SK-N-SH (cell line): Measurements from ENCODE around the gene LCOR. TPM values are rescaled to one million over a fixed set of nuclear protein-coding genes. Genes with fewer than 3 reads are reported as not detected.
A peak's percentile ranks its signal among the peaks of the same experiment; 100 is the strongest.
"Not testable (repeated sequence)": the region's sequence is repeated elsewhere in the genome, so short reads cannot be mapped to it uniquely, and the experiment has no call there.

Experiments used
- CTCF ChIA-PET: fragments of 300-600, 350-600 bp; formaldehyde crosslinking; extraction: SDS; loops from one replicate; lab custom pipeline; 2021; lab: Yijun Ruan, JAX
- POLR2A ChIA-PET: fragments of 350-600 bp; sonication (Branson Sonifier 250); formaldehyde crosslinking; extraction: SDS; loops from one replicate; lab custom pipeline; 2020; ENCODE audit warnings: antibody characterized with exemption, inconsistent platforms; lab: Yijun Ruan, JAX
- DNase-seq: peaks from one replicate; pipeline ENCODE4 v3.0.0; 2012
- H2AFZ ChIP-seq: fragments of 200-600 bp; sonication (generic); 2 replicates; pipeline ENCODE4 v1.8.1; 2016; ENCODE audit warnings: antibody characterized with exemption, mild to moderate bottlenecking, low read depth
- H3F3A ChIP-seq: fragments of 200-600 bp; sonication (generic); replicated peaks from 2 replicates; pipeline ENCODE3; 2016; ENCODE audit warnings: antibody characterized with exemption, mild to moderate bottlenecking; ENCODE audit not compliant: insufficient read depth
- H3K27ac ChIP-seq, 2 experiments: fragments of 200-500 bp in 1 of 2; fragments of 200-600 bp in 1 of 2; sonication (Bioruptor generic) in 1 of 2; sonication (generic), shearing (Covaris generic) in 1 of 2; 2 replicates each; pipeline versions ENCODE4 v1.5.1 to v1.6.1; 2014 to 2016; ENCODE audit warnings: low read depth in 2 of 2, inconsistent platforms in 1 of 2, low read length in 1 of 2, mild to moderate bottlenecking in 1 of 2, mixed read lengths in 1 of 2
- H3K27me3 ChIP-seq: fragments of 200-600 bp; sonication (generic), shearing (Covaris generic); 2 replicates; pipeline ENCODE4 v1.6.1; 2016; ENCODE audit warnings: mixed run types; ENCODE audit not compliant: insufficient read depth
- H3K36me3 ChIP-seq, 2 experiments: fragments of 200-500 bp in 1 of 2; fragments of 200-600 bp in 1 of 2; sonication (Bioruptor generic) in 1 of 2; sonication (generic) in 1 of 2; replicated peaks in 1 of 2; 2 replicates each; pipeline versions ENCODE3 to v1.5.1; 2014 to 2016; ENCODE audit warnings: low read length in 1 of 2, mild to moderate bottlenecking in 1 of 2; ENCODE audit not compliant: insufficient read depth in 2 of 2, control insufficient read depth in 1 of 2
- H3K4me1 ChIP-seq, 2 experiments: fragments of 200-500 bp in 1 of 2; fragments of 200-600 bp in 1 of 2; sonication (Bioruptor generic) in 1 of 2; sonication (generic), shearing (Covaris generic) in 1 of 2; 2 replicates each; pipeline versions ENCODE4 v1.5.1 to v1.6.1; 2014 to 2016; ENCODE audit warnings: low read depth in 1 of 2, low read length in 1 of 2, mixed run types in 1 of 2; ENCODE audit not compliant: insufficient read depth in 2 of 2, control insufficient read depth in 1 of 2
- H3K4me2 ChIP-seq: fragments of 200-600 bp; sonication (generic), shearing (Covaris generic); 2 replicates; pipeline ENCODE4 v1.6.1; 2017; ENCODE audit warnings: mixed run types
- H3K4me3 ChIP-seq, 2 experiments: fragments of 200-500 bp in 1 of 2; fragments of 200-600 bp in 1 of 2; sonication (Bioruptor generic) in 1 of 2; sonication (generic), shearing (Covaris generic) in 1 of 2; 2 replicates each; pipeline versions ENCODE4 v1.5.1 to v1.8.1; 2014 to 2016; ENCODE audit warnings: low read depth in 2 of 2, inconsistent platforms in 1 of 2, low read length in 1 of 2, mild to moderate bottlenecking in 1 of 2, mixed read lengths in 1 of 2, moderate library complexity in 1 of 2
- H3K79me2 ChIP-seq: fragments of 200-600 bp; sonication (generic); 2 replicates; pipeline ENCODE4 v1.8.1; 2017; ENCODE audit warnings: mild to moderate bottlenecking; ENCODE audit not compliant: insufficient read depth
- H3K9ac ChIP-seq: fragments of 200-600 bp; sonication (generic); 2 replicates; pipeline ENCODE4 v1.6.1; 2017; ENCODE audit warnings: mixed run types
- H3K9me2 ChIP-seq: fragments of 200-600 bp; sonication (generic); 2 replicates; pipeline ENCODE4 v1.6.1; 2017; ENCODE audit warnings: mixed run types
- H3K9me3 ChIP-seq: fragments of 200-600 bp; sonication (generic); 2 replicates; pipeline ENCODE4 v1.6.1; 2017; ENCODE audit warnings: mixed run types, mild to moderate bottlenecking, moderate library complexity
- H4K20me1 ChIP-seq: fragments of 200-600 bp; sonication (generic); 2 replicates; pipeline ENCODE4 v1.6.1; 2017; ENCODE audit warnings: mild to moderate bottlenecking, mixed run types; ENCODE audit not compliant: insufficient read depth
- CTCF ChIP-seq: fragments of 200-600 bp; sonication (generic); IDR thresholded peaks from 2 replicates; pipeline ENCODE4 v1.6.1; 2017; ENCODE audit warnings: antibody characterized with exemption, mild to moderate bottlenecking, moderate library complexity
- ELF1 ChIP-seq: IDR thresholded peaks from 2 replicates; pipeline ENCODE4 v1.4.0; 2012
- EZH2phosphoT487 ChIP-seq: fragments of 200-600 bp; sonication (generic); IDR thresholded peaks from 2 replicates; pipeline ENCODE4 v1.6.1; 2017; ENCODE audit warnings: low read depth, mixed run types, mild to moderate bottlenecking, antibody characterized with exemption, moderate library complexity, borderline replicate concordance
- FOXM1 ChIP-seq: IDR thresholded peaks from 2 replicates; pipeline ENCODE4 v1.4.0; 2012; ENCODE audit warnings: low read depth, mild to moderate bottlenecking
- GABPA ChIP-seq: IDR thresholded peaks from 2 replicates; pipeline ENCODE4 v1.4.0; 2012; ENCODE audit warnings: low read depth, mild to moderate bottlenecking
- GATA2 ChIP-seq: sonication (generic); formaldehyde crosslinking; IDR thresholded peaks from 2 replicates; pipeline ENCODE4 v1.5.0; 2020; ENCODE audit warnings: mild to moderate bottlenecking, missing genetic modification reagents
- IRF3 ChIP-seq: fragments of 150-350 bp; IDR thresholded peaks from 2 replicates; pipeline ENCODE4 v1.6.1; 2016; ENCODE audit warnings: mild to moderate bottlenecking, low read depth, low read length
- PBX3 ChIP-seq: IDR thresholded peaks from 2 replicates; pipeline ENCODE4; 2012
- POLR2AphosphoS5 ChIP-seq: IDR thresholded peaks from 2 replicates; pipeline ENCODE4 v1.6.1; 2012; ENCODE audit warnings: low read depth, low read length
- RAD21 ChIP-seq: IDR thresholded peaks from 2 replicates; pipeline ENCODE4 v1.6.1; 2012; ENCODE audit warnings: mild to moderate bottlenecking, low read length
- RXRA ChIP-seq: IDR thresholded peaks from 2 replicates; pipeline ENCODE4 v1.4.0; 2012; ENCODE audit warnings: low read depth, mild to moderate bottlenecking, borderline replicate concordance
- TAF1 ChIP-seq: IDR thresholded peaks from 2 replicates; pipeline ENCODE4 v1.6.1; 2012; ENCODE audit warnings: low read depth, mild to moderate bottlenecking, low read length, moderate library complexity, borderline replicate concordance
- TEAD4 ChIP-seq: IDR thresholded peaks from 2 replicates; pipeline ENCODE4 v1.4.0; 2012; ENCODE audit warnings: mild to moderate bottlenecking, borderline replicate concordance; ENCODE audit not compliant: insufficient read depth
- USF2 ChIP-seq: fragments of 150-350 bp; IDR thresholded peaks from 2 replicates; pipeline ENCODE4 v1.6.1; 2017; ENCODE audit warnings: antibody characterized with exemption, low read length, low read depth, borderline replicate concordance
- WGBS: methylation state at CpG from one replicate; pipeline ENCODE4 v1.1.6; 2017; ENCODE audit warnings: low lambda C conversion rate; 5-methylcytosine and 5-hydroxymethylcytosine counted together
- polyA plus RNA-seq, 3 experiments: library from polyadenylated mRNA; depleted of rRNA; stranded (reverse); fragments of >200 nt; gene quantifications; 2 replicates each; pipeline ENCODE4 v1.2.3, GENCODE V29; 2012

The LCOR gene
- polyA plus RNA-seq, 1 of the 3 experiments (the other 2 are of a cell fraction): 1.9 TPM

GRCh38 chr10:96935148-96935547 lies 103.0 kb downstream of the LCOR start (continued):
- TF ChIP-seq CTCF: no peak
- no peak for TF ChIP-seq IRF3
- TF ChIP-seq, all 33 proteins: peak for 0

- DNase-seq: no peak
- ChIA-PET POLR2A (no interaction called here), CTCF (no interaction called here)
- Histone ChIP-seq H3F3A (peaks cover 8% of the 10 kb centered on the region), H3K9me2 (no peaks in the 10 kb centered on the region), H3K27ac (no peak overlapping the region), H3K9me3 (no peaks in the 10 kb centered on the region), H4K20me1 (no peaks in the 10 kb centered on the region), H3K36me3 (peaks cover 0 to 32% of the 10 kb centered on the region in 2 experiments), H3K4me3 (no peak overlapping the region), H3K9ac (no peak overlapping the region), H2AFZ (no peak overlapping the region), H3K79me2 (peaks cover 43% of the 10 kb centered on the region), H3K27me3 (no peaks in the 10 kb centered on the region), H3K4me1 (no peaks in the 10 kb centered on the region), H3K4me2 (no peak overlapping the region)
- WGBS: 91% methylated on average over 5 of the region's 5 CpGs
- TF ChIP-seq FOXM1: no peak
- TF ChIP-seq RXRA: no peak
- no peak for TF ChIP-seq TEAD4
- TF ChIP-seq USF2: no peak
- TF ChIP-seq EZH2phosphoT487: no peak
- TF ChIP-seq ELF1: no peak
- no peak for TF ChIP-seq GABPA
- no peak for TF ChIP-seq POLR2AphosphoS5
- no peak for TF ChIP-seq RAD21
- TF ChIP-seq TAF1: no peak
- no peak for TF ChIP-seq GATA2
- no peak for TF ChIP-seq PBX3
Measured at GRCh38 chr10:96935810-96936209, 103.7 kb downstream of the LCOR start.

GRCh38 chr10:96943161-96943560 lies 111.1 kb downstream of the LCOR start:
- H3K4me2 ChIP-seq, H4K20me1 ChIP-seq, H3K4me3 ChIP-seq, H3K9ac ChIP-seq, H3K9me3 ChIP-seq, POLR2A ChIA-PET, H3K4me1 ChIP-seq, H2AFZ ChIP-seq, H3K27me3 ChIP-seq, H3K9me2 ChIP-seq: not testable (repeated sequence)
- 84% methylated on average over 8 of the region's 8 CpGs for WGBS
- DNase-seq: peak; percentile 25
- peaks cover 12% of the 10 kb centered on the region for H3F3A ChIP-seq
- peaks cover 6 to 24% of the 10 kb centered on the region in 2 experiments for H3K36me3 ChIP-seq
- CTCF ChIA-PET: interaction anchor here (0.8 to 1.5 kb wide), 2 partner anchors 12 to 303 kb away, joined by 3 read pairs; no protein-coding TSS in a partner anchor
- H3K27ac ChIP-seq: peak overlapping the region in 1 of 2 experiments; percentile 25; a peak in 1 of 4 replicates
- peaks cover 13% of the 10 kb centered on the region for H3K79me2 ChIP-seq
